ENCODE results near the gene MEX3B.

MEX3B gene

GRCh38 chr15:82045892-82046665 is at the start of gene MEX3B:
TSS of gene MEX3B (minus strand) at chr15:82046018. CDS start at chr15:82045705, 313 bp downstream.
- peak; percentile 94 to 95 for DNase-seq

GRCh38 chr15:82093774-82094211 is 48.0 kb upstream of the MEX3B start:
- no peak for DNase-seq

- DNase-seq = no peak
Measured at GRCh38 chr15:82093325-82093724, 47.5 kb upstream of the MEX3B start.

GRCh38 chr15:82091636-82092140 is 45.9 kb upstream of the MEX3B start:
- no peak for DNase-seq

GRCh38 chr15:82086243-82086995 is 40.6 kb upstream of the MEX3B start:
- no peak for DNase-seq

GRCh38 chr15:82081914-82082762 is 36.3 kb upstream of the MEX3B start:
- no peak for DNase-seq

- DNase-seq = no peak
Measured at GRCh38 chr15:82080774-82081173, 35.0 kb upstream of the MEX3B start.

GRCh38 chr15:82079736-82080135 is 33.9 kb upstream of the MEX3B start:
- no peak for DNase-seq

- DNase-seq = no peak
Measured at GRCh38 chr15:82074610-82075009, 28.8 kb upstream of the MEX3B start.

- DNase-seq = no peak
Measured at GRCh38 chr15:82072926-82073537, 27.2 kb upstream of the MEX3B start.

- DNase-seq = no peak
Measured at GRCh38 chr15:82066455-82066854, 20.6 kb upstream of the MEX3B start.

GRCh38 chr15:82064824-82065223 is 19.0 kb upstream of the MEX3B start:
- no peak for DNase-seq

GRCh38 chr15:82062479-82063454 is 16.9 kb upstream of the MEX3B start:
- DNase-seq = no peak

GRCh38 chr15:82060817-82061216 is 15.0 kb upstream of the MEX3B start:
- no peak for DNase-seq

GRCh38 chr15:82058517-82059204 is 12.8 kb upstream of the MEX3B start:
- no peak for DNase-seq

- no peak for DNase-seq
Measured at GRCh38 chr15:82058026-82058425, 12.2 kb upstream of the MEX3B start.

GRCh38 chr15:82056958-82057823 is 11.4 kb upstream of the MEX3B start:
- no peak for DNase-seq

- no peak for DNase-seq
Measured at GRCh38 chr15:82052751-82053150, 6.9 kb upstream of the MEX3B start.

- DNase-seq = no peak
Measured at GRCh38 chr15:82051664-82052063, 5.8 kb upstream of the MEX3B start.

- DNase-seq = no peak
Measured at GRCh38 chr15:82048811-82049210, 3.0 kb upstream of the MEX3B start.

Data from Kasumi-1 (cell line).